ENCODE measurements around the gene KRTAP5-3.

The KRTAP5-3 gene, protein sequence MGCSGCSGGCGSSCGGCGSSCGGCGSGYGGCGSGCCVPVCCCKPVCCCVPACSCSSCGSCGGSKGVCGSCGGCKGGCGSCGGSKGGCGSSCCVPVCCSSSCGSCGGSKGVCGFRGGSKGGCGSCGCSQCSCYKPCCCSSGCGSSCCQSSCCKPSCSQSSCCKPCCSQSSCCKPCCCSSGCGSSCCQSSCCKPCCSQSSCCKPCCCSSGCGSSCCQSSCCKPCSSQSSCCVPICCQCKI

DNA sequence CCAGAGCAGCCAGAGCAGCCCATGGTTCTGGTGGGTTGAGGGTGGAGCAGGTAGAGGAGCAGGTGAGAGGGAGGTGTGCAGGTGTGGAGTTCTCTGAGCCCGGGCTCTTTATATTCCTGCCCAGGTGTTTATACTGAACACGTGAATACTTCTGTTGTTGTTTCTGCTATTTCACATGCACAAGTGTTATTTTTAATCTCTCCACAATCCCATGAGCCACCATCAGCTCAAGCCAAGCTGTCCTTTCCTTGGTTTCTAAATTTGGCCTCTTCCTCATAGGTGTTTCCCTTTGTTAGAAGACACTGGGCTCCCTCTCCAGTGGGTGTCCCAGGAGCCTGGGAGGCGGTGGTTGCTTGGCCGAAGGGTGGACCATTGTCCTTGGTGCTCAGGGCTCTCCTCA, at the start of gene KRTAP5-3:
Gene KRTAP5-3 (minus strand): TSS at position 101 of the 400 bp plus-strand sequence. CDS start 78 bp downstream, at position 23.
- peak within 1 kb of the TSS in 7 of 11 experiments; percentile 10 to 28 (median 23); a peak in 7 of 22 replicates for H3K4me2 ChIP-seq
- no peaks in the 10 kb centered on the region for H3K36me3 ChIP-seq
- no peaks in the 10 kb centered on the region for H4K20me1 ChIP-seq
- peaks cover 3 to 14% (median 11%) of the 10 kb centered on the region in 11 experiments; a peak in 10 of 22 replicates for H3K9me3 ChIP-seq (replicated peaks in 1 of 11)
- no peak for TF ChIP-seq Cebpa-rat (IDR thresholded peaks at IDR 0.05)
- peaks cover 0 to 9% (median 0%) of the 10 kb centered on the region in 11 experiments; a peak in 4 of 22 replicates for H3K27me3 ChIP-seq
- H3K4me3 ChIP-seq: no peak within 1 kb of the TSS
- no peak within 1 kb of the TSS for H3K9ac ChIP-seq
- peaks cover 6 to 27% (median 11%) of the 10 kb centered on the region in 10 experiments; a peak in 17 of 20 replicates for H3K4me1 ChIP-seq
- H3K27ac ChIP-seq: no peak within 1 kb of the TSS

DNA sequence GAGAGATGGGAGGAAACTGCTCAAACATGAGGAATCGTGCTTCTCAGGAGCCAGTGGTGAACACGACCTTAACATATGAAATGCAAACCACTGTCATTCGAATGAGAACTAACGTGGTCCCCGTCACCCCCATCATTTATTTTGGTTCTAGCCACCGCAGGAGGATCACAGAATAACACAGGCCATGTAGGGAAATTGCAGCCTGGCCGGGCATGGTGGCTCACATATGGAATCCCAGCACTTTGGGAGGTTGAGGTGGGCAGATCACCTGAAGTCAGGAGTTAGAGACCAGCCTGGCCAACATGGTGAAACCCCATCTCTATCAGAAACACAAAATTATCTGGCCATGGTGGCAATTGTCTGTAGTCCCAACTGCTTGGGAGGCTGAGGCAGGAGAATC, 48.4 kb upstream of the KRTAP5-3 start:
- Histone ChIP-seq H3K27ac (no peak overlapping the region), H3K9me3 (replicated peaks in 1 of 11) (no peaks in the 10 kb centered on the region), H3K4me1 (peaks cover 32 to 89% (median 77%) of the 10 kb centered on the region in 10 experiments), H3K9ac (no peak overlapping the region), H3K36me3 (no peaks in the 10 kb centered on the region), H4K20me1 (peaks cover 0 to 7% (median 0%) of the 10 kb centered on the region in 11 experiments; a peak in 4 of 22 replicates), H3K27me3 (peaks cover 0 to 22% (median 9%) of the 10 kb centered on the region in 11 experiments; a peak in 15 of 22 replicates), H3K4me3 (no peak overlapping the region), H3K4me2 (peak overlapping the region in 4 of 11 experiments; percentile 21 to 86 (median 55); a peak in 3 of 22 replicates)
- no peak for TF ChIP-seq Cebpa-rat (IDR thresholded peaks at IDR 0.05)

GRCh38 chr11:1656061-1656441, 47.8 kb upstream of the KRTAP5-3 start:
- TF ChIP-seq Cebpa-rat (IDR thresholded peaks at IDR 0.05): no peak
- Histone ChIP-seq H3K9me3 (replicated peaks in 1 of 11) (no peaks in the 10 kb centered on the region), H4K20me1 (peaks cover 0 to 7% (median 0%) of the 10 kb centered on the region in 11 experiments; a peak in 4 of 22 replicates), H3K27me3 (peaks cover 0 to 22% (median 9%) of the 10 kb centered on the region in 11 experiments; a peak in 15 of 22 replicates), H3K9ac (no peak overlapping the region), H3K36me3 (no peaks in the 10 kb centered on the region), H3K4me3 (no peak overlapping the region), H3K27ac (no peak overlapping the region), H3K4me1 (peaks cover 32 to 82% (median 72%) of the 10 kb centered on the region in 10 experiments), H3K4me2 (peak overlapping the region in 8 of 11 experiments; percentile 8 to 86 (median 74); a peak in 11 of 22 replicates)

DNA sequence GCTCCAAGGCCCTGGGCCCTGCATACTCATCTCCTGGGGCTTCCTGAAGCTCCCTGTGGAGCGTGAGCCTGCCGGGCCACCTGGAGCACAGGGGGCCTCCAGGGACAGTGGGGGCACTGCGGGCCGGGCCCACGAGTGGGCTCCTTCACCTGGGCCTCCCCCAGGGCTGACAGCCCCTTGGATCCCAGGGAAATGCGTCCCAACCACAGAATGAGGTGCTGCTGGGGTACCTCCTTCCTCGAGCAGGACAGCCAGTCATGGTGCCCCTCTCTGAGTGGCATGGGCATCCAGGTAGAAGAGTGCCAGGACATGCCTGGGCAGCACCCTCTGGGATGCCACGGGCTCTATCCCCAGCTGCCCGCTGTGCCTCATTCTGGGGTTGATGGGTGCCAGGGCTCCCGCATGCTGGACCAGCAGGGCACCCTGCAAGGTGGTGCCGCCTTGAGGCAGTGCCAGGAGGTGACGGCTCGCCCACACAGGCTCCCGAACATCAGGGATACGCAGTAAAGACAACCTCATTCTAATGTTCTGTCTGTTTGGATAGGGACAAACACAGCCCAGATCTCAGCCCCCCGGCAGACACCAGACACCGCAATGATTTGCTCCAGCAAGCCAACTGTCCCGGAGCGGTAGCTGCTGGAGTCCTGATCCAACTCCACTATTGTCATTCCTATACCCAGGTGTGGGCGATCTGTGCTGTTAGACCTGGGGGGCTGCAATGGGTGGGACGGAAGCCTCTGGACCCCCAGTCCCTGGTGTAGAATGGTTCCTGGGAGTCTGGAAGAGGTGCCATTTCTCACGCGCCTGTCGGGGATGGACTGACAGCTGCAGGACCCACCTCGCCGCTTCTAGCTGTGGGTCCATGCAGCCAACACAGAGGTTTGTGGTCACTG, 47.2 kb upstream of the KRTAP5-3 start:
- peak overlapping the region in 8 of 11 experiments; percentile 21 to 47 (median 39); a peak in 11 of 22 replicates for H3K9ac ChIP-seq

DNA sequence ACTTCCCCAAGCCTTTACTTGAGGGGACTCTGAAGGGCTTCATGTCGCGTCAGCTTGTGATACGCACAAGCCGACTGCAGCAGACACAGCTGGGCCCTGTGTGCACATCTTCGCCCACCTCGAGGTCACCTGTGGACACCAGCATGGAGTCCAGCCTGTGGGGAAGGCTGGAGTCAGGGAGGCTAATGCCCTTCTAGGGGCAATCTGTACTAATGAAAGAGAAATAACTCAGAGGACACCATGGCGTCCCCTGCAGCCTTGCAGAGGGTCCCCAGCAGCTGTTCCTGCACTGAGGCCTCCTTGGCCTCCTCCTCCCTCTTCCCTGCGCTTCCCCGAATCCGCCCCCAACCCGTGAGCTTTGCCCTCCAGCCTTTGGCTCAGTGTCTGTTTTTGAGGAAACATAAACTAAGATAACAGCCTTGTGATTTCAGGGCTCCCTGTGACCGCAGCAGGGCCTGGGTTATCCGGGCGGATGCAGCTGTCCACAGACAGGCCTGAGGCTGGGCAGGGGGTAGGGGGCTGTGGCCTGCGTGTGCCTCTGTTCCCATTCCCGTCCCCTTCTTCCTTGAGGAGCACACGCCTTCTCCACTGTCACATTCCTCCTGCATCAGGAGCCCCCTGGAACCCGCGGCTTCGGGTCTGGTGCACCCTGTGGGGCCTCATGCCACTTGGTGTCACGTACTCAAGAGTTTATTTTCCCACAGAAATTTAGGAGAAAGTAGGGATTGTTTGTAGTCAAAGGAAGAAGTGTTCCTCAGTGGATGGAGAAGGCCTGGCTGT, 46.3 kb upstream of the KRTAP5-3 start:
- H3K27me3 ChIP-seq: peaks cover 0 to 9% (median 0%) of the 10 kb centered on the region in 11 experiments; a peak in 10 of 22 replicates
- H3K9ac ChIP-seq: peak overlapping the region in 8 of 11 experiments; percentile 21 to 47 (median 39); a peak in 14 of 22 replicates
- H3K36me3 ChIP-seq: no peaks in the 10 kb centered on the region
- no peak overlapping the region; a peak in 1 of 20 replicates for H3K4me3 ChIP-seq
- no peaks in the 10 kb centered on the region for H3K9me3 ChIP-seq (replicated peaks in 1 of 11)
- H3K27ac ChIP-seq: peak overlapping the region in 9 of 11 experiments; percentile 1 to 61 (median 39); a peak in 12 of 22 replicates
- peaks cover 26 to 69% (median 58%) of the 10 kb centered on the region in 10 experiments for H3K4me1 ChIP-seq
- no peak for TF ChIP-seq Cebpa-rat (IDR thresholded peaks at IDR 0.05)
- peaks cover 0 to 7% (median 0%) of the 10 kb centered on the region in 11 experiments; a peak in 4 of 22 replicates for H4K20me1 ChIP-seq
- H3K4me2 ChIP-seq: peak overlapping the region; percentile 35 to 86 (median 76)

More for the DNA sequence above, 47.2 kb upstream of the KRTAP5-3 start:
- H3K4me3 ChIP-seq: no peak overlapping the region; a peak in 1 of 20 replicates
- H3K9me3 ChIP-seq (replicated peaks in 1 of 11): no peaks in the 10 kb centered on the region
- TF ChIP-seq Cebpa-rat (IDR thresholded peaks at IDR 0.05): no peak
- H4K20me1 ChIP-seq: peaks cover 0 to 7% (median 0%) of the 10 kb centered on the region in 11 experiments; a peak in 4 of 22 replicates
- peak overlapping the region in 8 of 11 experiments; percentile 7 to 61 (median 36); a peak in 12 of 22 replicates for H3K27ac ChIP-seq
- H3K4me2 ChIP-seq: peak overlapping the region; percentile 35 to 86 (median 76)
- H3K36me3 ChIP-seq: no peaks in the 10 kb centered on the region
- peaks cover 32 to 78% (median 66%) of the 10 kb centered on the region in 10 experiments for H3K4me1 ChIP-seq
- H3K27me3 ChIP-seq: peaks cover 0 to 18% (median 8%) of the 10 kb centered on the region in 11 experiments; a peak in 15 of 22 replicates

- H3K4me1 ChIP-seq: peaks cover 20 to 61% (median 49%) of the 10 kb centered on the region in 10 experiments
Observed at GRCh38 chr11:1653541-1654387, 45.5 kb upstream of the KRTAP5-3 start.

More at GRCh38 chr11:1653541-1654387, 45.5 kb upstream of the KRTAP5-3 start:
- Histone ChIP-seq H3K9me3 (replicated peaks in 1 of 11) (no peaks in the 10 kb centered on the region), H3K36me3 (no peaks in the 10 kb centered on the region), H3K4me2 (peak overlapping the region; percentile 36 to 86 (median 77); a peak in 20 of 22 replicates), H3K4me3 (no peak overlapping the region), H3K9ac (peak overlapping the region in 3 of 11 experiments; percentile 9 to 47 (median 30); a peak in 5 of 22 replicates), H3K27me3 (peaks cover 0 to 1% (median 0%) of the 10 kb centered on the region in 11 experiments; a peak in 3 of 22 replicates), H3K27ac (peak overlapping the region in 5 of 11 experiments; percentile 39 to 61 (median 50); a peak in 5 of 22 replicates), H4K20me1 (peaks cover 0 to 7% (median 0%) of the 10 kb centered on the region in 11 experiments; a peak in 4 of 22 replicates)
- no peak for TF ChIP-seq Cebpa-rat (IDR thresholded peaks at IDR 0.05)
